Renal cortical epithelial cell (primary cell): ENCODE data around the gene PTPN2. TPM values are rescaled to one million over a fixed set of nuclear protein-coding genes. Genes with fewer than 3 reads are reported as not detected.

ENCODE experiments used
- DNase-seq: peaks from one replicate; pipeline ENCODE4 v3.0.0-alpha.2; 2011; ENCODE audit warnings: low read depth
- total RNA-seq: library from RNA; depleted of rRNA; stranded (reverse); fragments of >200 nt; gene quantifications from 2 replicates; pipeline ENCODE4 v1.2.3, GENCODE V29; 2014

PTPN2 gene
- total RNA-seq, 1 donor from 2014 or later: 51.6 TPM

DNA sequence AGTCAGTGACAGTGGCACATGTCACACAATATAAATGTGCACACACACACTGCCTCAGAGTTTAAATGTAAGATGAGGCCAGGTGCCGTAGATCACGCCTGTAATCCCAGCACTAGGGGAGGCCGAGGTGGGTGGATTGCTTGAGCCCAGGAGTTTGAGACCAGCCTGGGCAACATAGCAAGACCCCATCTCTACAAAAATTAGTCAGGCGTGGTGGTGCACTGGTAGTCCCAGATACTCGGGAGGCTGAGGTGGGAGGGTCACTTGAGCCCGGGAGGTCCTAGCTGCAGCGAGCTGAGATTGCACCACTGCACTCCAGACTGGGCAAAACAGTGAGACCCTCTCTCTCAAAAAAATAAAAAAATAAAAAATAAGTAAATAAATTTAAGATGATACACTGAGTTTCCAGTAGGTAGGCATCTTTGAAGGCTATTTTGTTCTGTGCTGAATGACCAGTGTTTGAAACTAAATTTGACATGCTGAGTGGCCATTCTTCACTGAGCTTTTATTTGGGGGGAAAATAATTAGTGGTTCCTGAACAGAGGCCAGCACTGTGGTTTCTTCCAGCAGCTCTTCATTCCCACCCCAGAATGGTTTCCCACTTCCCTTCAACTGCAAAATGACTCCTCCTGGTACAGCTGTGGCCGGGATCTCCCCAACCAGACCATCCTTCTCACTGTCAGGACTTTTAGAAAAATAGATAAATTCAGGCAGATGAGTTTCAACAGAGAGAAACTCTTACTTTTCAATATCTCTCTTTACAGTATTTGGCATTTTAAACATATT lies 136.3 kb downstream of the PTPN2 start:
- DNase-seq: no peak

DNA sequence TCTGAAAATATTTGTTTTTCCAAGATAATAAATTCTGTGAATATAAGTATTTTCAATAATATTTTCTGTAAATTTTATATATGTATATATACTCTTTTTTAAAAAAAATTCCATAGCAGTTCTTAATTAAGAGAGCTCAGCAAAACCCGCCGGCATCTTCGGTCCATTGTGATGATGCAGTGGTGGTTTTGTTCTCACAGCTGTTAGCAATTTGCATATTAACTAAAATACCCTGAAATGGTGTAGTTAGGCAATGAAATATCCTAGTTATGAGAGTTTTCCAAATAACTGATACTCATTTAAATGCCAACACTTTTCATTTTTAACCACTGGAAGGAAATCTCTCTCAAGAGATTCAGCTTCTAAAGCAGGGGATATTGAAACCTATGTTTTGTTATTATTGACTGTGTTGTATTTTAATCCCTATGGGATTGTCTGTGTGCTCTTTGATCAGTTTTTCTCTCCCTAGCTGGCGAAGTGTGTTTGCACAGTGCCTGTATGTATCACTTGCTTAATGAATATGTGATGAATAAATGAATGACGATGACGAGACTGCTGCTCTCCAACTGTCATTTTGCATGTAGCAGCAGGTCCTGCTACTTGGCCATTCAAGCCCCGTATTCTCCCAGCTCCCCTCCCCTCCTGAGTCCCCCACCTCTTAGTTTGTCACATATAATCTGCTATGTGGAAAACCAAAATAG lies 138.8 kb downstream of the PTPN2 start:
- no peak for DNase-seq

- DNase-seq: peak; percentile 80
These were observed 139.9 kb downstream of the PTPN2 start for GRCh38 chr18:12744103-12744502.

DNA sequence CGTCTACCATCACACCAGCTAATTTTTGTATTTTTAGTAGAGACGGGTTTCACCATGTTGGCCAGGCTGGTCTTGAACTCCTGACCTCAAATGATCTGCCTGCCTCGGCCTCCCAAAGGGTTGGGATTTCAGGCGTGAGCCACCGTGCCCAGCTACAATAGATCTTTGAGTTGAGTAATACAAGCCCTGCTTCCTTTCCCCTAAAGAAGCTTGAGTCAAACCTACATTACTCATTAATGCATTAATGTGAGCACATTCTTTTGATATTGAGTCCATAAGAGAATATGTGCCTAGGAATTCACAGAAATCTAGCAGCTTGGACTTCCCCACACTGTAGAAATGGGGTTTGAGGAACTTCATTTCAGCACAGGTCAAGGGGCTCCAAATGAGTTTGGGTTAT lies 141.6 kb downstream of the PTPN2 start:
- DNase-seq: peak; percentile 43

Other genes with a start within 250 kb of the PTPN2 start
- gene SPIRE1, start 226.1 kb downstream of the PTPN2 start, total RNA-seq: 30.0 and 45.9 TPM in 2 replicates
- gene CEP76, start 181.5 kb downstream of the PTPN2 start, total RNA-seq: 13.7 and 14.3 TPM in 2 replicates
- gene PSMG2, start 181.2 kb downstream of the PTPN2 start, total RNA-seq: 52.8 and 111 TPM in 2 replicates
- gene SEH1L, start 63.8 kb upstream of the PTPN2 start, total RNA-seq: 66.8 and 101 TPM in 2 replicates
- gene CEP192, start 107.1 kb upstream of the PTPN2 start, total RNA-seq: 35.1 and 37.2 TPM in 2 replicates